SK-N-SH (cell line): ENCODE data around the gene TBC1D17. TPM values are rescaled to one million over a fixed set of nuclear protein-coding genes. Genes with fewer than 3 reads are reported as not detected.

Experiments used
- CTCF ChIA-PET: fragments of 300-600, 350-600 bp; formaldehyde crosslinking; extraction: SDS; loops from one replicate; lab custom pipeline; 2021; lab: Yijun Ruan, JAX
- POLR2A ChIA-PET: fragments of 350-600 bp; sonication (Branson Sonifier 250); formaldehyde crosslinking; extraction: SDS; loops from one replicate; lab custom pipeline; 2020; ENCODE audit warnings: antibody characterized with exemption, inconsistent platforms; lab: Yijun Ruan, JAX
- DNase-seq: peaks from one replicate; pipeline ENCODE4 v3.0.0; 2012
- H2AFZ ChIP-seq: fragments of 200-600 bp; sonication (generic); 2 replicates; pipeline ENCODE4 v1.8.1; 2016; ENCODE audit warnings: antibody characterized with exemption, mild to moderate bottlenecking, low read depth
- H3F3A ChIP-seq: fragments of 200-600 bp; sonication (generic); replicated peaks from 2 replicates; pipeline ENCODE3; 2016; ENCODE audit warnings: antibody characterized with exemption, mild to moderate bottlenecking; ENCODE audit not compliant: insufficient read depth
- H3K27ac ChIP-seq, 2 experiments: fragments of 200-500 bp in 1 of 2; fragments of 200-600 bp in 1 of 2; sonication (Bioruptor generic) in 1 of 2; sonication (generic), shearing (Covaris generic) in 1 of 2; 2 replicates each; pipeline versions ENCODE4 v1.5.1 to v1.6.1; 2014 to 2016; ENCODE audit warnings: low read depth in 2 of 2, inconsistent platforms in 1 of 2, low read length in 1 of 2, mild to moderate bottlenecking in 1 of 2, mixed read lengths in 1 of 2
- H3K27me3 ChIP-seq: fragments of 200-600 bp; sonication (generic), shearing (Covaris generic); 2 replicates; pipeline ENCODE4 v1.6.1; 2016; ENCODE audit warnings: mixed run types; ENCODE audit not compliant: insufficient read depth
- H3K36me3 ChIP-seq, 2 experiments: fragments of 200-500 bp in 1 of 2; fragments of 200-600 bp in 1 of 2; sonication (Bioruptor generic) in 1 of 2; sonication (generic) in 1 of 2; replicated peaks in 1 of 2; 2 replicates each; pipeline versions ENCODE3 to v1.5.1; 2014 to 2016; ENCODE audit warnings: low read length in 1 of 2, mild to moderate bottlenecking in 1 of 2; ENCODE audit not compliant: insufficient read depth in 2 of 2, control insufficient read depth in 1 of 2
- H3K4me1 ChIP-seq, 2 experiments: fragments of 200-500 bp in 1 of 2; fragments of 200-600 bp in 1 of 2; sonication (Bioruptor generic) in 1 of 2; sonication (generic), shearing (Covaris generic) in 1 of 2; 2 replicates each; pipeline versions ENCODE4 v1.5.1 to v1.6.1; 2014 to 2016; ENCODE audit warnings: low read depth in 1 of 2, low read length in 1 of 2, mixed run types in 1 of 2; ENCODE audit not compliant: insufficient read depth in 2 of 2, control insufficient read depth in 1 of 2
- H3K4me2 ChIP-seq: fragments of 200-600 bp; sonication (generic), shearing (Covaris generic); 2 replicates; pipeline ENCODE4 v1.6.1; 2017; ENCODE audit warnings: mixed run types
- H3K4me3 ChIP-seq, 2 experiments: fragments of 200-500 bp in 1 of 2; fragments of 200-600 bp in 1 of 2; sonication (Bioruptor generic) in 1 of 2; sonication (generic), shearing (Covaris generic) in 1 of 2; 2 replicates each; pipeline versions ENCODE4 v1.5.1 to v1.8.1; 2014 to 2016; ENCODE audit warnings: low read depth in 2 of 2, inconsistent platforms in 1 of 2, low read length in 1 of 2, mild to moderate bottlenecking in 1 of 2, mixed read lengths in 1 of 2, moderate library complexity in 1 of 2
- H3K79me2 ChIP-seq: fragments of 200-600 bp; sonication (generic); 2 replicates; pipeline ENCODE4 v1.8.1; 2017; ENCODE audit warnings: mild to moderate bottlenecking; ENCODE audit not compliant: insufficient read depth
- H3K9ac ChIP-seq: fragments of 200-600 bp; sonication (generic); 2 replicates; pipeline ENCODE4 v1.6.1; 2017; ENCODE audit warnings: mixed run types
- H3K9me2 ChIP-seq: fragments of 200-600 bp; sonication (generic); 2 replicates; pipeline ENCODE4 v1.6.1; 2017; ENCODE audit warnings: mixed run types
- H3K9me3 ChIP-seq: fragments of 200-600 bp; sonication (generic); 2 replicates; pipeline ENCODE4 v1.6.1; 2017; ENCODE audit warnings: mixed run types, mild to moderate bottlenecking, moderate library complexity
- H4K20me1 ChIP-seq: fragments of 200-600 bp; sonication (generic); 2 replicates; pipeline ENCODE4 v1.6.1; 2017; ENCODE audit warnings: mild to moderate bottlenecking, mixed run types; ENCODE audit not compliant: insufficient read depth
- CTCF ChIP-seq: fragments of 200-600 bp; sonication (generic); IDR thresholded peaks from 2 replicates; pipeline ENCODE4 v1.6.1; 2017; ENCODE audit warnings: antibody characterized with exemption, mild to moderate bottlenecking, moderate library complexity
- EZH2phosphoT487 ChIP-seq: fragments of 200-600 bp; sonication (generic); IDR thresholded peaks from 2 replicates; pipeline ENCODE4 v1.6.1; 2017; ENCODE audit warnings: low read depth, mixed run types, mild to moderate bottlenecking, antibody characterized with exemption, moderate library complexity, borderline replicate concordance
- MEF2A ChIP-seq: IDR thresholded peaks from 2 replicates; pipeline ENCODE4 v1.4.0; 2012; ENCODE audit warnings: low read depth, borderline replicate concordance
- RCOR1 ChIP-seq: fragments of 150-350 bp; IDR thresholded peaks from 2 replicates; pipeline ENCODE4 v1.6.1; 2017; ENCODE audit warnings: antibody characterized with exemption, low read length
- RFX5 ChIP-seq: IDR thresholded peaks from 2 replicates; pipeline ENCODE4 v1.6.1; 2012; ENCODE audit warnings: mild to moderate bottlenecking, improper control_type of control experiment, low read length
- RXRA ChIP-seq: IDR thresholded peaks from 2 replicates; pipeline ENCODE4 v1.4.0; 2012; ENCODE audit warnings: low read depth, mild to moderate bottlenecking, borderline replicate concordance
- SIN3A ChIP-seq: IDR thresholded peaks from 2 replicates; pipeline ENCODE4 v1.6.1; 2012; ENCODE audit warnings: low read depth, mild to moderate bottlenecking, low read length, moderate library complexity, borderline replicate concordance
- TAF1 ChIP-seq: IDR thresholded peaks from 2 replicates; pipeline ENCODE4 v1.6.1; 2012; ENCODE audit warnings: low read depth, mild to moderate bottlenecking, low read length, moderate library complexity, borderline replicate concordance
- TEAD4 ChIP-seq: IDR thresholded peaks from 2 replicates; pipeline ENCODE4 v1.4.0; 2012; ENCODE audit warnings: mild to moderate bottlenecking, borderline replicate concordance; ENCODE audit not compliant: insufficient read depth
- WGBS: methylation state at CpG from one replicate; pipeline ENCODE4 v1.1.6; 2017; ENCODE audit warnings: low lambda C conversion rate; 5-methylcytosine and 5-hydroxymethylcytosine counted together
- polyA plus RNA-seq, 3 experiments: library from polyadenylated mRNA; depleted of rRNA; stranded (reverse); fragments of >200 nt; gene quantifications; 2 replicates each; pipeline ENCODE4 v1.2.3, GENCODE V29; 2012
- TF ChIP-seq, protein P1 (sequence below): IDR thresholded peaks from 2 replicates; pipeline ENCODE4 v1.4.0; 2012; ENCODE audit warnings: low read depth
- TF ChIP-seq, protein P2 (sequence below): IDR thresholded peaks from 2 replicates; pipeline ENCODE4 v1.6.1; 2012; ENCODE audit warnings: mild to moderate bottlenecking, low read depth, low read length, moderate library complexity
- TF ChIP-seq, protein P3 (sequence below): fragments of 150-350 bp; IDR thresholded peaks from 2 replicates; pipeline ENCODE4 v1.6.1; 2017; ENCODE audit warnings: antibody characterized with exemption, low read length, low read depth, borderline replicate concordance

Gene TBC1D17
- polyA plus RNA-seq, 1 of the 3 experiments (the other 2 are of a cell fraction): 28.3 TPM

DNA sequence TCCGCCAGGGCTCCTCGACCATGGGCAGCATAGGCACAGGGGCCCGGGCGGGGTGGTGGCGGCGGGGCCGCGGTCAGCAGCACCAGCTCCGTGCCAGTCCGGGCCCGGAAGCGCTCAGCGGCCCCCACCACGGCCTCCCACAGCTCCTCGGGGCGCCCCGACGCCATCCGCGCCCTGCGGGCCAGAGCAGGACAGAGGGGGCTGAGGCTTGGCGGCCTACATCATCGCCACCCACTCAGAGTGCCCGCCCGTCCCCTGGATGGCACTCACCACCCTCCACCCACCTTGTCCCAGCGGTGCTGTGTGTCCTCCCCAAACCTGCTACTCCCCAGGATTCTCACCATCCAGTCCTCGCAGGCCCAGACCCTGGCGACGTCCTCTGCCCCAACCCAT lies 4.4 kb upstream of the TBC1D17 start:
- ChIA-PET POLR2A (no interaction called here), CTCF (no interaction called here)
- no peak overlapping the region for H3K27ac ChIP-seq
- H3K36me3 ChIP-seq: peaks cover 6 to 23% of the 10 kb centered on the region in 2 experiments
- H2AFZ ChIP-seq: no peak overlapping the region
- no peaks in the 10 kb centered on the region for H3K9me2 ChIP-seq
- H3F3A ChIP-seq: peaks cover 9% of the 10 kb centered on the region
- peaks cover 41% of the 10 kb centered on the region for H3K79me2 ChIP-seq
- H3K9ac ChIP-seq: no peak overlapping the region
- no peaks in the 10 kb centered on the region for H3K27me3 ChIP-seq
- H3K4me3 ChIP-seq: no peak overlapping the region
- no peaks in the 10 kb centered on the region for H3K9me3 ChIP-seq
- no peaks in the 10 kb centered on the region for H4K20me1 ChIP-seq
- WGBS: 96% methylated on average over 17 of the region's 29 CpGs
- H3K4me2 ChIP-seq: no peak overlapping the region
- H3K4me1 ChIP-seq: peaks cover 16 to 40% of the 10 kb centered on the region in 2 experiments
- TF ChIP-seq MEF2A (no peak), RCOR1 (no peak), SIN3A (no peak), RFX5 (no peak), EZH2phosphoT487 (no peak), RXRA (no peak), TAF1 (no peak), CTCF (no peak), TEAD4 (no peak)
- TF ChIP-seq, protein P1, sequence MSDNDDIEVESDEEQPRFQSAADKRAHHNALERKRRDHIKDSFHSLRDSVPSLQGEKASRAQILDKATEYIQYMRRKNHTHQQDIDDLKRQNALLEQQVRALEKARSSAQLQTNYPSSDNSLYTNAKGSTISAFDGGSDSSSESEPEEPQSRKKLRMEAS: no peak
- TF ChIP-seq, protein P2, sequence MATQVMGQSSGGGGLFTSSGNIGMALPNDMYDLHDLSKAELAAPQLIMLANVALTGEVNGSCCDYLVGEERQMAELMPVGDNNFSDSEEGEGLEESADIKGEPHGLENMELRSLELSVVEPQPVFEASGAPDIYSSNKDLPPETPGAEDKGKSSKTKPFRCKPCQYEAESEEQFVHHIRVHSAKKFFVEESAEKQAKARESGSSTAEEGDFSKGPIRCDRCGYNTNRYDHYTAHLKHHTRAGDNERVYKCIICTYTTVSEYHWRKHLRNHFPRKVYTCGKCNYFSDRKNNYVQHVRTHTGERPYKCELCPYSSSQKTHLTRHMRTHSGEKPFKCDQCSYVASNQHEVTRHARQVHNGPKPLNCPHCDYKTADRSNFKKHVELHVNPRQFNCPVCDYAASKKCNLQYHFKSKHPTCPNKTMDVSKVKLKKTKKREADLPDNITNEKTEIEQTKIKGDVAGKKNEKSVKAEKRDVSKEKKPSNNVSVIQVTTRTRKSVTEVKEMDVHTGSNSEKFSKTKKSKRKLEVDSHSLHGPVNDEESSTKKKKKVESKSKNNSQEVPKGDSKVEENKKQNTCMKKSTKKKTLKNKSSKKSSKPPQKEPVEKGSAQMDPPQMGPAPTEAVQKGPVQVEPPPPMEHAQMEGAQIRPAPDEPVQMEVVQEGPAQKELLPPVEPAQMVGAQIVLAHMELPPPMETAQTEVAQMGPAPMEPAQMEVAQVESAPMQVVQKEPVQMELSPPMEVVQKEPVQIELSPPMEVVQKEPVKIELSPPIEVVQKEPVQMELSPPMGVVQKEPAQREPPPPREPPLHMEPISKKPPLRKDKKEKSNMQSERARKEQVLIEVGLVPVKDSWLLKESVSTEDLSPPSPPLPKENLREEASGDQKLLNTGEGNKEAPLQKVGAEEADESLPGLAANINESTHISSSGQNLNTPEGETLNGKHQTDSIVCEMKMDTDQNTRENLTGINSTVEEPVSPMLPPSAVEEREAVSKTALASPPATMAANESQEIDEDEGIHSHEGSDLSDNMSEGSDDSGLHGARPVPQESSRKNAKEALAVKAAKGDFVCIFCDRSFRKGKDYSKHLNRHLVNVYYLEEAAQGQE: no peak
- DNase-seq: no peak

- ChIA-PET POLR2A (no interaction called here), CTCF (no interaction called here)
- Histone ChIP-seq H3K4me1 (peaks cover 14 to 39% of the 10 kb centered on the region in 2 experiments), H2AFZ (no peak overlapping the region), H3K27me3 (no peaks in the 10 kb centered on the region), H3K27ac (no peak overlapping the region), H3K9ac (no peak overlapping the region), H3F3A (peaks cover 6% of the 10 kb centered on the region), H3K9me2 (no peaks in the 10 kb centered on the region), H3K79me2 (peaks cover 48% of the 10 kb centered on the region), H3K36me3 (peaks cover 6 to 23% of the 10 kb centered on the region in 2 experiments), H3K4me3 (no peak overlapping the region), H4K20me1 (no peaks in the 10 kb centered on the region), H3K9me3 (no peaks in the 10 kb centered on the region), H3K4me2 (no peak overlapping the region)
- TF ChIP-seq TEAD4 (no peak), RFX5 (no peak)
- TF ChIP-seq, protein P3, sequence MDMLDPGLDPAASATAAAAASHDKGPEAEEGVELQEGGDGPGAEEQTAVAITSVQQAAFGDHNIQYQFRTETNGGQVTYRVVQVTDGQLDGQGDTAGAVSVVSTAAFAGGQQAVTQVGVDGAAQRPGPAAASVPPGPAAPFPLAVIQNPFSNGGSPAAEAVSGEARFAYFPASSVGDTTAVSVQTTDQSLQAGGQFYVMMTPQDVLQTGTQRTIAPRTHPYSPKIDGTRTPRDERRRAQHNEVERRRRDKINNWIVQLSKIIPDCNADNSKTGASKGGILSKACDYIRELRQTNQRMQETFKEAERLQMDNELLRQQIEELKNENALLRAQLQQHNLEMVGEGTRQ: no peak
- 85% methylated on average over 7 of the region's 10 CpGs for WGBS
- no peak for DNase-seq
Measured at GRCh38 chr19:49873834-49874233, 3.7 kb upstream of the TBC1D17 start.
